Naive thymus-derived CD4-positive, alpha-beta T cell (primary cell): ENCODE measurements around the gene TMEM101. TPM values are rescaled to one million over a fixed set of nuclear protein-coding genes. Genes with fewer than 3 reads are reported as not detected.
"Not testable (repeated sequence)": the region's sequence is repeated elsewhere in the genome, so short reads cannot be mapped to it uniquely, and the experiment has no call there.

Experiments
- ATAC-seq: fragments of 150-1000 bp; cut with Tn5 transposase; 2 replicates; pipeline ENCODE4 v1.10.0; 2021; ENCODE audit warnings: mild to moderate bottlenecking, moderate library complexity
- CTCF ChIA-PET: fragments of 350-600 bp; sonication (Branson Sonifier 250); formaldehyde crosslinking; loops from one replicate; lab custom pipeline; 2021; ENCODE audit warnings: antibody characterized with exemption; lab: Charles Lee
- POLR2A ChIA-PET: fragments of 350-600 bp; sonication (Branson Sonifier 250); formaldehyde crosslinking; loops from one replicate; lab custom pipeline; 2021; ENCODE audit warnings: antibody characterized with exemption, inconsistent platforms; lab: Charles Lee
- DNase-seq, 9 donors: peaks; one replicate each; pipeline versions ENCODE4 v3.0.0 to v3.0.0-alpha.2; 2020 to 2022; ENCODE audit warnings: mixed read lengths in 1 of 9
- H3K27ac ChIP-seq: one replicate; pipeline ENCODE4 v1.7.0; 2013; ENCODE audit warnings: mild to moderate bottlenecking, low read depth, low read length, moderate library complexity
- H3K27me3 ChIP-seq, 2 donors: one replicate each; pipeline ENCODE4 v1.7.0; 2013; ENCODE audit warnings: low read length in 2 of 2, mild to moderate bottlenecking in 2 of 2, moderate library complexity in 2 of 2; ENCODE audit not compliant: control insufficient read depth in 2 of 2, insufficient read depth in 2 of 2
- H3K36me3 ChIP-seq, 3 experiments: 1 replicate in 2 of 3; 2 replicates in 1 of 3; pipeline ENCODE4 v1.7.0; 2013; ENCODE audit warnings: low read length in 3 of 3, mild to moderate bottlenecking in 3 of 3, moderate library complexity in 1 of 3; ENCODE audit not compliant: insufficient read depth in 3 of 3, control insufficient read depth in 2 of 3
- H3K4me1 ChIP-seq, 2 donors: one replicate each; pipeline ENCODE4 v1.7.0; 2013; ENCODE audit warnings: low read length in 2 of 2, mild to moderate bottlenecking in 2 of 2, moderate library complexity in 1 of 2; ENCODE audit not compliant: control insufficient read depth in 2 of 2, insufficient read depth in 2 of 2
- H3K4me3 ChIP-seq: 2 replicates; pipeline ENCODE4 v1.7.0; 2013; ENCODE audit warnings: mild to moderate bottlenecking, low read length
- H3K9me3 ChIP-seq, 3 experiments: 1 replicate in 2 of 3; 2 replicates in 1 of 3; pipeline ENCODE4 v1.7.0; 2013; ENCODE audit warnings: low read length in 3 of 3; ENCODE audit not compliant: control insufficient read depth in 2 of 3
- H3K27ac Mint-ChIP-seq, 9 donors: one replicate each; pipeline ENCODE4 v1.8.0; 2020 to 2022; ENCODE audit warnings: mixed read lengths in 9 of 9, mild to moderate bottlenecking in 8 of 9, moderate library complexity in 5 of 9, inconsistent platforms in 2 of 9
- H3K27me3 Mint-ChIP-seq, 5 donors: one replicate each; pipeline ENCODE4 v1.8.0; 2021 to 2022; ENCODE audit warnings: mixed read lengths in 5 of 5, mild to moderate bottlenecking in 1 of 5
- H3K36me3 Mint-ChIP-seq, 5 donors: one replicate each; pipeline ENCODE4 v1.8.0; 2020 to 2022; ENCODE audit warnings: mixed read lengths in 5 of 5, mild to moderate bottlenecking in 3 of 5, inconsistent platforms in 1 of 5
- H3K4me1 Mint-ChIP-seq, 7 donors: one replicate each; pipeline ENCODE4 v1.8.0; 2020 to 2022; ENCODE audit warnings: mixed read lengths in 7 of 7, mild to moderate bottlenecking in 3 of 7, inconsistent platforms in 1 of 7
- H3K4me3 Mint-ChIP-seq, 10 donors: one replicate each; pipeline ENCODE4 v1.8.0; 2020 to 2022; ENCODE audit warnings: mild to moderate bottlenecking in 10 of 10, mixed read lengths in 10 of 10, moderate library complexity in 6 of 10, inconsistent platforms in 2 of 10
- H3K9me3 Mint-ChIP-seq, 11 donors: one replicate each; pipeline ENCODE4 v1.8.0; 2020 to 2022; ENCODE audit warnings: mixed read lengths in 11 of 11, mild to moderate bottlenecking in 4 of 11, inconsistent platforms in 1 of 11, moderate library complexity in 1 of 11
- intact Hi-C, 2 donors: fragments of 100-400 bp; cut with micrococcal nuclease; formaldehyde crosslinking; loops; one replicate each; pipeline ENCODE4 v1.15.1; 2023
- polyA plus RNA-seq, 2 donors: library from polyadenylated mRNA; unstranded; fragments of 300-500 nt; fragmentation: Illumina TruSeq; gene quantifications; one replicate each; pipeline ENCODE4 v1.2.3, GENCODE V29; 2021
- total RNA-seq, 6 experiments: library from RNA in 5 of 6; stranded (reverse) in 5 of 6; gene quantifications; 1 replicate in 5 of 6; 2 replicates in 1 of 6; pipeline ENCODE4 v1.2.3 and lab custom pipeline; 2021 to 2026

The TMEM101 gene
- total and polyA plus RNA-seq, 7 experiments from 2014 or later = 12.1 to 36.0 (median 31.8) TPM

- no peak for ATAC-seq
Observed at GRCh38 chr17:43967251-43967875, 47.4 kb downstream of the TMEM101 start.

GRCh38 chr17:43966276-43966675 is 48.5 kb downstream of the TMEM101 start:
- DNase-seq (no peak), ATAC-seq (no peak)
- H3K27me3 ChIP-seq = no peaks in the 10 kb centered on the region
- H3K27ac Mint-ChIP-seq = no peak overlapping the region
- H3K36me3 Mint-ChIP-seq = no peaks in the 10 kb centered on the region
- H3K4me1 Mint-ChIP-seq = peaks cover 0 to 1% (median 0%) of the 10 kb centered on the region in 7 donors
- no peaks in the 10 kb centered on the region for H3K36me3 ChIP-seq
- ChIA-PET POLR2A (no interaction called here), CTCF (interaction anchor here (0.6 kb wide), 1 partner anchor 1964 kb away, joined by 3 read pairs; no protein-coding TSS in a partner anchor)
- H3K4me3 ChIP-seq = no peak overlapping the region
- H3K9me3 ChIP-seq = no peaks in the 10 kb centered on the region
- peaks cover 0 to 48% (median 5%) of the 10 kb centered on the region in 5 donors for H3K27me3 Mint-ChIP-seq
- intact Hi-C loops = no loop called here
- no peak overlapping the region for H3K27ac ChIP-seq
- H3K9me3 Mint-ChIP-seq = no peaks in the 10 kb centered on the region
- no peak overlapping the region for H3K4me3 Mint-ChIP-seq
- H3K4me1 ChIP-seq = no peaks in the 10 kb centered on the region

More at GRCh38 chr17:43967251-43967875, 47.4 kb downstream of the TMEM101 start:
- Histone ChIP-seq H3K4me1 (no peaks in the 10 kb centered on the region), H3K27me3 (no peaks in the 10 kb centered on the region), H3K9me3 (no peaks in the 10 kb centered on the region), H3K36me3 (no peaks in the 10 kb centered on the region), H3K27ac (no peak overlapping the region), H3K4me3 (no peak overlapping the region)
- peaks cover 0 to 49% (median 0%) of the 10 kb centered on the region in 5 donors for H3K27me3 Mint-ChIP-seq
- no peak overlapping the region for H3K4me3 Mint-ChIP-seq
- H3K36me3 Mint-ChIP-seq = no peaks in the 10 kb centered on the region
- no peak overlapping the region for H3K27ac Mint-ChIP-seq
- no peak for DNase-seq
- intact Hi-C loops = no loop called here
- ChIA-PET POLR2A (no interaction called here), CTCF (no interaction called here)
- no peaks in the 10 kb centered on the region for H3K9me3 Mint-ChIP-seq
- H3K4me1 Mint-ChIP-seq = peaks cover 2 to 8% (median 7%) of the 10 kb centered on the region in 7 donors

GRCh38 chr17:43962479-43962878 is 52.3 kb downstream of the TMEM101 start:
- Histone ChIP-seq H3K4me1 (no peaks in the 10 kb centered on the region), H3K9me3 (no peaks in the 10 kb centered on the region), H3K27ac (no peak overlapping the region), H3K4me3 (no peak overlapping the region), H3K27me3 (no peaks in the 10 kb centered on the region), H3K36me3 (no peaks in the 10 kb centered on the region)
- ChIA-PET CTCF (interaction anchor here (0.9 kb wide), 1 partner anchor 17 kb away, joined by 4 read pairs; no protein-coding TSS in a partner anchor), POLR2A (no interaction called here)
- no peaks in the 10 kb centered on the region for H3K36me3 Mint-ChIP-seq
- ATAC-seq = no peak
- H3K4me1 Mint-ChIP-seq = no peaks in the 10 kb centered on the region
- H3K27me3 Mint-ChIP-seq = peaks cover 0 to 36% (median 5%) of the 10 kb centered on the region in 5 donors
- intact Hi-C loops = no loop called here
- H3K4me3 Mint-ChIP-seq = no peak overlapping the region
- no peak for DNase-seq
- no peak overlapping the region for H3K27ac Mint-ChIP-seq
- no peaks in the 10 kb centered on the region for H3K9me3 Mint-ChIP-seq

- no peak for DNase-seq
- ChIA-PET CTCF (interaction anchor here (1.2 kb wide), 1 partner anchor 10 kb away, joined by 3 read pairs; no protein-coding TSS in a partner anchor), POLR2A (no interaction called here)
- H3K27ac ChIP-seq = no peak overlapping the region
- no peaks in the 10 kb centered on the region for H3K36me3 ChIP-seq
- H3K4me3 ChIP-seq = no peak overlapping the region
- Mint-ChIP-seq H3K27me3 (peaks cover 0 to 33% (median 5%) of the 10 kb centered on the region in 5 donors), H3K27ac (no peak overlapping the region), H3K9me3 (no peaks in the 10 kb centered on the region), H3K4me3 (no peak overlapping the region), H3K36me3 (no peaks in the 10 kb centered on the region), H3K4me1 (no peaks in the 10 kb centered on the region)
- no peaks in the 10 kb centered on the region for H3K27me3 ChIP-seq
- H3K9me3 ChIP-seq = no peaks in the 10 kb centered on the region
- H3K4me1 ChIP-seq = no peaks in the 10 kb centered on the region
- no peak for ATAC-seq
- intact Hi-C loops = no loop called here
Observed at GRCh38 chr17:43961954-43962353, 52.8 kb downstream of the TMEM101 start.

GRCh38 chr17:43961292-43961691 is 53.5 kb downstream of the TMEM101 start:
- H3K9me3 Mint-ChIP-seq, H3K9me3 ChIP-seq, H3K4me1 ChIP-seq, H3K4me3 Mint-ChIP-seq, DNase-seq, ATAC-seq, H3K27ac Mint-ChIP-seq, H3K4me3 ChIP-seq, H3K36me3 Mint-ChIP-seq, H3K4me1 Mint-ChIP-seq, H3K27ac ChIP-seq, POLR2A ChIA-PET, H3K36me3 ChIP-seq, H3K27me3 ChIP-seq, intact Hi-C loops: not testable (repeated sequence)
- CTCF ChIA-PET = interaction anchor here (1.2 kb wide), 1 partner anchor 11 kb away, joined by 3 read pairs; no protein-coding TSS in a partner anchor
- H3K27me3 Mint-ChIP-seq = peaks cover 0 to 31% (median 5%) of the 10 kb centered on the region in 5 donors

Other genes with a start within 250 kb of the TMEM101 start
- gene DUSP3, start 236.0 kb downstream of the TMEM101 start, total RNA-seq = 10 to 100 TPM in 3 of 5 experiments, 1 to 10 TPM in 2; 8.5 to 31.0 (median 11.0) TPM
- gene DUSP3, start 236.0 kb downstream of the TMEM101 start, polyA plus RNA-seq = 1 to 10 TPM; 5.4 to 6.1 TPM
- not detected for gene CFAP97D1, start 234.5 kb downstream of the TMEM101 start, total RNA-seq
- gene CFAP97D1, start 234.5 kb downstream of the TMEM101 start, polyA plus RNA-seq = not detected
- gene MPP3, start 181.8 kb downstream of the TMEM101 start, total RNA-seq = 1 to 10 TPM in 1 of 5 experiments, under 1 TPM in 1, not detected in 3; 0.32 to 1.4 TPM
- not detected for gene MPP3, start 181.8 kb downstream of the TMEM101 start, polyA plus RNA-seq
- not detected for gene CD300LG, start 167.8 kb downstream of the TMEM101 start, total RNA-seq
- not detected for gene CD300LG, start 167.8 kb downstream of the TMEM101 start, polyA plus RNA-seq
- gene MPP2, start 107.4 kb downstream of the TMEM101 start, total RNA-seq = 1 to 10 TPM in 4 of 5 experiments, under 1 TPM in 1; 0.24 to 9.3 (median 3.7) TPM
- gene MPP2, start 107.4 kb downstream of the TMEM101 start, polyA plus RNA-seq = 1 to 10 TPM; 1.3 to 2.2 TPM
- not detected for gene PPY, start 72.5 kb downstream of the TMEM101 start, total RNA-seq
- gene PPY, start 72.5 kb downstream of the TMEM101 start, polyA plus RNA-seq = not detected
- gene PYY, start 61.0 kb downstream of the TMEM101 start, total RNA-seq = not detected
- gene PYY, start 61.0 kb downstream of the TMEM101 start, polyA plus RNA-seq = not detected
- gene NAGS, start 10.3 kb downstream of the TMEM101 start, total RNA-seq = 1 to 10 TPM in 2 of 5 experiments, under 1 TPM in 3; 0.19 to 1.9 (median 0.20) TPM
- gene NAGS, start 10.3 kb downstream of the TMEM101 start, polyA plus RNA-seq = 1 to 10 TPM in 1 of 2 donors, under 1 TPM in 1; 0.41 to 2.6 TPM
- 10 to 100 TPM; 29.3 to 67.9 (median 33.2) TPM for gene LSM12, start 51.7 kb upstream of the TMEM101 start, total RNA-seq
- gene LSM12, start 51.7 kb upstream of the TMEM101 start, polyA plus RNA-seq = 10 to 100 TPM; 69.5 to 72.5 TPM
- 10 to 100 TPM in 4 of 5 experiments, 1 to 10 TPM in 1; 9.4 to 25.8 (median 13.9) TPM for gene G6PC3, start 55.8 kb upstream of the TMEM101 start, total RNA-seq
- gene G6PC3, start 55.8 kb upstream of the TMEM101 start, polyA plus RNA-seq = 10 to 100 TPM; 18.3 to 18.5 TPM
- 100 to 1,000 TPM in 1 of 5 experiments, 10 to 100 TPM in 4; 15.2 to 106 (median 70.9) TPM for gene HDAC5, start 108.7 kb upstream of the TMEM101 start, total RNA-seq
- gene HDAC5, start 108.7 kb upstream of the TMEM101 start, polyA plus RNA-seq = 10 to 100 TPM; 18.3 to 41.9 TPM
- 10 to 100 TPM in 1 of 5 experiments, 1 to 10 TPM in 2, under 1 TPM in 2; 0.76 to 12.3 (median 2.1) TPM for gene HROB, start 127.0 kb upstream of the TMEM101 start, total RNA-seq
- under 1 TPM; 0.26 to 0.48 TPM for gene HROB, start 127.0 kb upstream of the TMEM101 start, polyA plus RNA-seq
- gene ASB16, start 155.7 kb upstream of the TMEM101 start, total RNA-seq = under 1 TPM in 1 of 5 experiments, not detected in 4; 0.34 TPM
- under 1 TPM in 1 of 2 donors, not detected in 1; 0.08 TPM for gene ASB16, start 155.7 kb upstream of the TMEM101 start, polyA plus RNA-seq
- 10 to 100 TPM; 34.9 to 56.0 (median 41.6) TPM for gene TMUB2, start 172.0 kb upstream of the TMEM101 start, total RNA-seq
- gene TMUB2, start 172.0 kb upstream of the TMEM101 start, polyA plus RNA-seq = 10 to 100 TPM; 21.8 to 24.4 TPM
- 100 to 1,000 TPM in 4 of 5 experiments, 10 to 100 TPM in 1; 93.5 to 130 (median 124) TPM for gene ATXN7L3, start 184.9 kb upstream of the TMEM101 start, total RNA-seq
- gene ATXN7L3, start 184.9 kb upstream of the TMEM101 start, polyA plus RNA-seq = 10 to 100 TPM; 10.5 to 18.1 TPM
- gene UBTF, start 204.7 kb upstream of the TMEM101 start, total RNA-seq = 100 to 1,000 TPM; 126 to 303 (median 175) TPM
- gene UBTF, start 204.7 kb upstream of the TMEM101 start, polyA plus RNA-seq = 10 to 100 TPM; 49.0 to 84.7 TPM